ENCODE data around the gene B4GALT6.

Gene B4GALT6

GRCh38 chr18:31686986-31687928, 2.9 kb upstream of the B4GALT6 start:
- DNase-seq, result peak; percentile 36

GRCh38 chr18:31686572-31686971, 2.2 kb upstream of the B4GALT6 start:
- DNase-seq, result no peak

- peak; percentile 92 for DNase-seq
Measured at GRCh38 chr18:31685097-31686082, 1.0 kb upstream of the B4GALT6 start.

GRCh38 chr18:31683968-31684278, 458 bp downstream of the B4GALT6 start:
- DNase-seq, result no peak

- DNase-seq, result no peak
Measured at GRCh38 chr18:31683106-31683505, 1.3 kb downstream of the B4GALT6 start.

- peak; percentile 89 for DNase-seq
Measured at GRCh38 chr18:31680831-31681568, 3.4 kb downstream of the B4GALT6 start.

GRCh38 chr18:31680433-31680811, 4.0 kb downstream of the B4GALT6 start:
- DNase-seq, result no peak

GRCh38 chr18:31679791-31680432, 4.5 kb downstream of the B4GALT6 start:
- no peak for DNase-seq

- no peak for DNase-seq
Measured at GRCh38 chr18:31679133-31679742, 5.1 kb downstream of the B4GALT6 start.

GRCh38 chr18:31678425-31678824, 6.0 kb downstream of the B4GALT6 start:
- DNase-seq, result no peak

- no peak for DNase-seq
Measured at GRCh38 chr18:31677592-31677991, 6.8 kb downstream of the B4GALT6 start.

GRCh38 chr18:31675404-31675803, 9.0 kb downstream of the B4GALT6 start:
- no peak for DNase-seq

- no peak for DNase-seq
Measured at GRCh38 chr18:31672628-31673135, 11.7 kb downstream of the B4GALT6 start.

- DNase-seq, result no peak
Measured at GRCh38 chr18:31671951-31672350, 12.4 kb downstream of the B4GALT6 start.

GRCh38 chr18:31669541-31669940, 14.8 kb downstream of the B4GALT6 start:
- no peak for DNase-seq

GRCh38 chr18:31667185-31667584, 17.2 kb downstream of the B4GALT6 start:
- DNase-seq, result no peak

- peak; percentile 23 for DNase-seq
Measured at GRCh38 chr18:31666055-31666454, 18.3 kb downstream of the B4GALT6 start.

GRCh38 chr18:31664101-31664500, 20.3 kb downstream of the B4GALT6 start:
- no peak for DNase-seq

GRCh38 chr18:31661965-31662364, 22.4 kb downstream of the B4GALT6 start:
- DNase-seq, result no peak

GRCh38 chr18:31660763-31661162, 23.6 kb downstream of the B4GALT6 start:
- no peak for DNase-seq

- DNase-seq, result no peak
Measured at GRCh38 chr18:31659576-31660177, 24.7 kb downstream of the B4GALT6 start.

All from NCI-H510A treated with DMSO at 0.1 percent for 48 hours (cell line).